A673 (cell line): ENCODE data around the gene MRPS23. TPM values are rescaled to one million over a fixed set of nuclear protein-coding genes. Genes with fewer than 3 reads are reported as not detected.

Source experiments
- BruUV-seq: library from RNA; stranded (reverse); fragments of 400-500 nt; replicated peaks from 2 replicates; lab custom pipeline; 2021; lab: Mats Ljungman, UMichigan
- CTCF ChIA-PET: fragments of 300-600 bp; sonication (Branson Sonifier 250); formaldehyde crosslinking; loops from one replicate; lab custom pipeline; 2022; ENCODE audit warnings: antibody characterized with exemption; lab: Charles Lee
- POLR2A ChIA-PET: fragments of 300-600 bp; sonication (Branson Sonifier 250); formaldehyde crosslinking; loops from one replicate; lab custom pipeline; 2022; ENCODE audit warnings: antibody characterized with exemption; ENCODE audit not compliant: low non-redundant PET; lab: Charles Lee
- DNase-seq: peaks from one replicate; pipeline ENCODE4 v3.0.0-alpha.2; 2015; ENCODE audit warnings: low spot score
- H3K27ac ChIP-seq: fragments of 200-600 bp; sonication (generic); 2 replicates; pipeline ENCODE4 v1.5.1; 2016; ENCODE audit warnings: mixed run types, low read depth, mild to moderate bottlenecking, mixed read lengths, antibody characterized with exemption, low read length; ENCODE audit not compliant: poor library complexity, severe bottlenecking
- H3K27me3 ChIP-seq: fragments of 200-600 bp; sonication (generic); replicated peaks from 2 replicates; pipeline ENCODE4 v1.6.1; 2017; ENCODE audit warnings: mixed run types, low read depth, mild to moderate bottlenecking, mixed read lengths, antibody characterized with exemption, low read length; ENCODE audit not compliant: insufficient read depth, poor library complexity
- H3K36me3 ChIP-seq: fragments of 200-600 bp; sonication (generic); 2 replicates; pipeline ENCODE4 v1.6.1; 2016; ENCODE audit warnings: mixed run types, mild to moderate bottlenecking, mixed read lengths, antibody characterized with exemption, low read length; ENCODE audit not compliant: insufficient read depth, poor library complexity, severe bottlenecking
- H3K4me1 ChIP-seq: fragments of 200-600 bp; sonication (generic); 2 replicates; pipeline ENCODE4 v1.6.1; 2017; ENCODE audit warnings: mixed run types, mild to moderate bottlenecking, mixed read lengths, antibody characterized with exemption, low read length; ENCODE audit not compliant: insufficient read depth, poor library complexity, severe bottlenecking
- H3K4me3 ChIP-seq: fragments of 200-600 bp; sonication (generic); 2 replicates; pipeline ENCODE4 v1.5.1; 2016; ENCODE audit warnings: low read depth, mixed run types, mild to moderate bottlenecking, mixed read lengths, low read length; ENCODE audit not compliant: poor library complexity, severe bottlenecking
- H3K9me3 ChIP-seq: fragments of 200-600 bp; sonication (generic); 2 replicates; pipeline ENCODE4 v1.6.1; 2016; ENCODE audit warnings: mixed run types, low read depth, mild to moderate bottlenecking, mixed read lengths, antibody characterized with exemption, low read length; ENCODE audit not compliant: poor library complexity, severe bottlenecking
- CTCF ChIP-seq: fragments of 300-800, 200-600 bp; sonication (generic); conservative IDR thresholded peaks from 2 replicates; pipeline ENCODE4 v1.5.1; 2017; ENCODE audit warnings: low read depth, mild to moderate bottlenecking, antibody characterized with exemption, low read length, moderate library complexity, mixed read lengths
- EZH2 ChIP-seq: fragments of 200-600 bp; sonication (generic); IDR thresholded peaks from 2 replicates; pipeline ENCODE4 v1.6.1; 2017; ENCODE audit warnings: borderline replicate concordance, low read depth, mild to moderate bottlenecking, mixed read lengths, antibody characterized with exemption, low read length; ENCODE audit not compliant: poor library complexity, severe bottlenecking
- intact Hi-C: fragments of 100-400 bp; cut with micrococcal nuclease; formaldehyde crosslinking; loops from one replicate; pipeline ENCODE4 v1.10.0; 2022; ENCODE audit not compliant: unreplicated experiment
- total RNA-seq: library from RNA; stranded (reverse); gene quantifications from 2 replicates; pipeline ENCODE4 v1.2.3, GENCODE V29; 2021

Gene MRPS23
- total RNA-seq, 1 experiment from 2014 or later = 94.2 TPM

DNA sequence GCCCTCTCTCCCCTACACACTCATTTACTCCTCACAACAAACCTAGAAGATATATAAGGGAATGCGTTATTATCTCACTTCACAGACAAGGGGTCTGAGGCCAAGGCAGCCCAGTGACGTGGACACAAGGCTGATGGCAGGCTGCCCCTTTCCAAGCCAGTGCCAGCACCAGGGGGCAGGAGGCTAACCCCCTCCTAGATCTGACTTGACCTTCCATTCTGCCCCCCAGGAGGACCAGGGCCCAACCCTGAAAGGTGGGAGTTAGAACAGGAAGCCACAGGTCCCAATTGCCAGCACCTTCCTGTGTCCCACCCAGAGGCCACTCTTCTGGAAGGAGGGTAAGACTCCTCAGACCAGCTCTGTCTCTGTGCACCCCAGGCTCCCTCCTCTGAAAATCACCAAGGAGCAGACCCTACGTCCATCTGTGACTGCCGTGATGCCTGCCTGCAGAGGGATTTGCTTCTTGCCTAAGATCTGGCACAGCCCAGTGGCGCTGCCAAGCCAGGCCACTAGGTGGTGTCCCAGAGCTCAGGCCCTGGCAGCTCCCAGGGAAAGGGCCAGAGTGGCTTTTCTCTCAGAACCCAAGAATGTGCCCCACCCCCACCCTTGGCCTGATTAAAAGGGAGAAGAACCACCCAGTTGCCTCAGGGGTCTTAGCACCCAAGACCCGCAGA lies 42.4 kb upstream of the MRPS23 start:
- ChIA-PET POLR2A (no interaction called here), CTCF (interaction anchor here (0.6 to 1.3 kb wide), 8 partner anchors 10 to 107 kb away, joined by 3 to 9 read pairs (median 5); no protein-coding TSS in a partner anchor)
- Histone ChIP-seq H3K27me3 (no peaks in the 10 kb centered on the region), H3K9me3 (no peaks in the 10 kb centered on the region), H3K36me3 (no peaks in the 10 kb centered on the region), H3K4me1 (peaks cover 32% of the 10 kb centered on the region), H3K4me3 (no peak overlapping the region), H3K27ac (no peak overlapping the region)
- peak; percentile 90 for DNase-seq
- peak; percentile 98 for TF ChIP-seq CTCF
- no peak for TF ChIP-seq EZH2
- intact Hi-C loops = loop anchor here (1.0 kb wide), 1 partner anchor 17 kb away; no protein-coding TSS in a partner anchor
- no TSS peak for BruUV-seq

DNA sequence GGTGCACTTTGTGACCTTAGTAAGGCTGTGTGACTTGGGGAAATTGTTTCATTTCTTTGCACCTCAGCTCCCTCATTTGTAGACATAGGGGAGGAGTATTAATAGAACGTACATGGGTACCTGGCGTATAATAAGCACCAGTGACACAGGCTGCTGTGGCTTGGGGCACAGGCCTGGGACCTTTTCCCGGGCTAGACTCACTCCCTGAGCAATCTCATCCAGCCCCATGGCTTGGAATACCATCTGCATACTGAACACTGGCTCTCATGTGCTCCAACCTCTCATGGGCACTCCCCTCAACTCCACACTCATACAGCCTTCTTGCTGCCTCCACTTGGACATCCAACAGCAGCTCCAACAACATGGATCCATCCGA lies 41.0 kb upstream of the MRPS23 start:
- no peaks in the 10 kb centered on the region for H3K27me3 ChIP-seq
- intact Hi-C loops = no loop called here
- peaks cover 32% of the 10 kb centered on the region for H3K4me1 ChIP-seq
- DNase-seq = no peak
- peak overlapping the region; percentile 19 for H3K27ac ChIP-seq
- no peak for TF ChIP-seq CTCF
- no TSS peak for BruUV-seq
- no peaks in the 10 kb centered on the region for H3K36me3 ChIP-seq
- H3K4me3 ChIP-seq = no peak overlapping the region
- no peaks in the 10 kb centered on the region for H3K9me3 ChIP-seq
- POLR2A ChIA-PET = no interaction called here
- CTCF ChIA-PET = no interaction called here

DNA sequence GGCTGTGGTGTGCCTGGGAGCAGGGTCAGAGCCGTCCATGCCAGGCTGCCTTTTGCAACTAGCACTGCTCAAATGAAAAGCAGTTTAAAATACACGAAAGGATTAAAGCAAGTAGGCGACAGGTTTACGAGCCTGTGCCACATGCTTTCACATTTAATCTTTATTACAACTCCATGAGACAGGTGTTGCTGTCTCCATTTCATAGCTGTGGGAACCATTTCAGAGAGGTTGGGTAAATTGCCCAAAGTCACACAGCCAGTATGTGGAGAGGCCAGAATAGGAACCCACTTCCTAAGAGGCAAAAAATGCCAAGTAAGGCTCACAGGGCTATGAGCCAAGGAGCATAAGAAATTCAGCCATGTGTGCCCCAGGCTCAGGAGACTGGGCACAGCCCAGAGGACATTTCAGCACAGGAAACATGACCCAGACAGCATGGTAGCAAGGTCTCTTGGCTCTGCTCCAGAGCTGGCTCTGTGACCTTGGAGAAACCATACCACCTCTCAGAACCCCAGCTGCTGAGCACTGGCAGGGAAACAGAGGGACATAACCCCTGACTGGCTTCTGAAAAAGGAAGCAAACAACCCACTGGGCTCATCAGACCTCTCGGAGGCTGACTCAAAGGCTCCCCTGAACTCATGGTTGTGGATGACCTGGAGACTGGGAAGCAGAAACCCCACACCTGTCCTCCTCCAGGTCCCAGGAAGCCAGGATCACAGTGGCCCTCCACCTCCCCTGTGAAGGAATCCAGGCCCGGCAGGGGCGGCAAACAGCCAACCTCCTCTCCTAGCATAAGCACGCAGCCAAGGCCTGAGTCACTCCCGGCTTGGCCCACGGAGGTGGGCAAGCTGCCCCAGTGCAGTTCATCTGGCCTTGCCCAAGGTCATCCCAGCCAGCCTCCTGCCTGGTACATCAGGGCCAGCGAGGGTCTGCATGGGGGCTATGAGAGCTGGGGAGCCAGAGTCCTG lies 40.3 kb upstream of the MRPS23 start:
- ChIA-PET CTCF (no interaction called here), POLR2A (no interaction called here)
- TF ChIP-seq CTCF (no peak), EZH2 (no peak)
- peak overlapping the region; percentile 19 for H3K27ac ChIP-seq
- intact Hi-C loops = no loop called here
- H3K4me3 ChIP-seq = no peak overlapping the region
- no TSS peak for BruUV-seq
- H3K36me3 ChIP-seq = no peaks in the 10 kb centered on the region
- H3K27me3 ChIP-seq = no peaks in the 10 kb centered on the region
- DNase-seq = no peak
- peaks cover 32% of the 10 kb centered on the region for H3K4me1 ChIP-seq
- no peaks in the 10 kb centered on the region for H3K9me3 ChIP-seq
